Large intestine (tissue), 3 donors: ENCODE measurements around the gene ATG16L2. TPM values are rescaled to one million over a fixed set of nuclear protein-coding genes. Genes with fewer than 3 reads are reported as not detected.
A peak's percentile ranks its signal among the peaks of the same experiment; 100 is the strongest.

Experiments used
- DNase-seq, 2 donors: peaks; one replicate each; pipeline versions ENCODE4 v3.0.0 to v3.0.0-alpha.2; 2013
- H3K27ac ChIP-seq: one replicate; pipeline ENCODE4 v1.5.1; 2013; ENCODE audit warnings: low read length
- H3K27me3 ChIP-seq: 2 replicates; pipeline ENCODE4 v1.6.1; 2013; ENCODE audit warnings: low read length; ENCODE audit not compliant: control insufficient read depth, insufficient read depth
- H3K36me3 ChIP-seq: 2 replicates; pipeline ENCODE4 v1.6.1; 2013; ENCODE audit warnings: low read length; ENCODE audit not compliant: control insufficient read depth, insufficient read depth
- H3K4me1 ChIP-seq: one replicate; pipeline ENCODE4 v1.6.1; 2013; ENCODE audit warnings: low read length; ENCODE audit not compliant: control insufficient read depth, insufficient read depth
- H3K4me3 ChIP-seq: one replicate; pipeline ENCODE4 v1.5.1; 2013; ENCODE audit warnings: low read length
- H3K9me3 ChIP-seq: one replicate; pipeline ENCODE4 v1.6.1; 2013; ENCODE audit warnings: mild to moderate bottlenecking, low read depth, low read length, moderate library complexity; ENCODE audit not compliant: control insufficient read depth
- WGBS: methylation state at CpG from one replicate; pipeline ENCODE4 v1.1.5; 2013; ENCODE audit warnings: low lambda C conversion rate; ENCODE audit not compliant: insufficient coverage; 5-methylcytosine and 5-hydroxymethylcytosine counted together
- polyA plus RNA-seq: library from polyadenylated mRNA; unstranded; fragments of 120-200 nt; gene quantifications from one replicate; pipeline ENCODE4 v1.2.1, GENCODE V29; 2013

Gene ATG16L2
- polyA plus RNA-seq, 1 donor: 47.5 TPM

GRCh38 chr11:72832301-72833082 lies 18.3 kb downstream of the ATG16L2 start:
- H3K4me1 ChIP-seq: peaks cover 10% of the 10 kb centered on the region

GRCh38 chr11:72833083-72833733 lies 19.0 kb downstream of the ATG16L2 start:
- Histone ChIP-seq H3K4me3 (no peak overlapping the region), H3K4me1 (peaks cover 5% of the 10 kb centered on the region), H3K36me3 (peaks cover 47% of the 10 kb centered on the region), H3K27me3 (no peaks in the 10 kb centered on the region), H3K9me3 (no peaks in the 10 kb centered on the region), H3K27ac (no peak overlapping the region)
- no CpG with 5 or more reads among the region's 5 CpGs for WGBS
- no peak for DNase-seq

More at GRCh38 chr11:72832301-72833082, 18.3 kb downstream of the ATG16L2 start:
- peaks cover 43% of the 10 kb centered on the region for H3K36me3 ChIP-seq
- no peak for DNase-seq
- no peak overlapping the region for H3K27ac ChIP-seq
- no peaks in the 10 kb centered on the region for H3K27me3 ChIP-seq
- H3K4me3 ChIP-seq: no peak overlapping the region
- WGBS: 57% methylated on average over 2 of the region's 9 CpGs
- no peaks in the 10 kb centered on the region for H3K9me3 ChIP-seq

GRCh38 chr11:72833811-72834493 lies 19.7 kb downstream of the ATG16L2 start:
- Histone ChIP-seq H3K4me1 (no peaks in the 10 kb centered on the region), H3K36me3 (peaks cover 52% of the 10 kb centered on the region), H3K9me3 (no peaks in the 10 kb centered on the region)

DNA sequence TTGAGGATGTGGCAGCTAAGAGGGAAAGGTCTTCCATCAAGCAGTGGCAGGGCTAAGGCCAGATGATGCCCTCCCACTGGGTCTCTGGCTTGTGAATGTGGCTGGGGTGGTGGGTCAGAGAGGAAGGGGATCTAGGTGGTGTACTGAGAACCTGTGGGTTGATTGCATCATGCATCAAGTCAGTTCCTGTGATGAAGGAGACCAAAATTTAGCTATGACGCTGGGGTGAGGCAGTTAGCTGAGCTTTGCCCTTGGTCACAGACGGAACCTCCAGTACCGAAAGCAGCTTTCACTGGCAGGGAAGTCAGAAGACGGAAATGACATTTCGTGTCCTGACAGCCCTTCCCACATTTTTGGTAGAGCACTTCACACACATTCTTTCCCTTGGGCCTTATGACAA lies 20.7 kb downstream of the ATG16L2 start:
- DNase-seq: no peak
- no peaks in the 10 kb centered on the region for H3K4me1 ChIP-seq
- H3K36me3 ChIP-seq: peaks cover 49% of the 10 kb centered on the region

More at GRCh38 chr11:72833811-72834493, 19.7 kb downstream of the ATG16L2 start:
- H3K27ac ChIP-seq: no peak overlapping the region
- no peaks in the 10 kb centered on the region for H3K27me3 ChIP-seq
- WGBS: 83% methylated on average over 1 of the region's 8 CpGs
- H3K4me3 ChIP-seq: no peak overlapping the region
- DNase-seq: no peak

GRCh38 chr11:72836111-72836510 lies 21.9 kb downstream of the ATG16L2 start:
- H3K36me3 ChIP-seq: peaks cover 49% of the 10 kb centered on the region
- no peaks in the 10 kb centered on the region for H3K27me3 ChIP-seq
- peak in 1 of 2 donors; percentile 32 for DNase-seq
- H3K4me1 ChIP-seq: no peaks in the 10 kb centered on the region
- WGBS: 75% methylated on average over 1 of the region's 4 CpGs
- H3K27ac ChIP-seq: peak overlapping the region; percentile 15
- no peak overlapping the region for H3K4me3 ChIP-seq
- no peaks in the 10 kb centered on the region for H3K9me3 ChIP-seq

More for the DNA sequence above, 20.7 kb downstream of the ATG16L2 start:
- Histone ChIP-seq H3K4me3 (no peak overlapping the region), H3K27me3 (no peaks in the 10 kb centered on the region), H3K27ac (no peak overlapping the region), H3K9me3 (no peaks in the 10 kb centered on the region)
- no CpG with 5 or more reads among the region's 5 CpGs for WGBS

DNA sequence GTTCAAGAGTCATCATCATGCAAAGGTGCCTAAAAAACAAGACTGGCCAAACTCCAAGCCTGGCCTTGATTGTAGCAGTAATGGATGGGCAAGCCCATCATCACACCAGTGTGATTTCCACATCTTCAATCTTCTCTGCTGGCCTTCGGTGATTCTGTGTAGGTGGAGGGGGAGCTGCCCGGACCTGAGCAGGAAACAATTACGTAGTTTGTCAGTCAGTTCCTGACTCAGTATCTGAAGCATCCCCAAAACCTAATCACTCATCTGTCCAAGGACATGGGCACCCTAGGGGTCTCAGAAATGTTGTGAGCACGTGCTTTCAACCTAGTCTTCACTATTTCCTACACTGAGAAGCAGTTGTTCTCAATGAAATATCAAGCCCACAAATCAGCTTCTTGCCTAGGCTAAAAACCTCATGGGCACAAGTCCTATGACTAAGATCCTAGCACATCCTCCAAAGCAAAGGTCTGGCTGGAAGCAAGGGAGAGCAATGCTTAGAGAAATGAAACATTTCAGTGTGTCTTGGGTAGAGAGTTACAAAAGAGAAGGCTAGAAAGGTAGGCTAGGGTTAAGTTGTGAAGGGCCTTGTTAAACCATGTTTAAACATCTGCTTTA lies 24.6 kb downstream of the ATG16L2 start:
- H3K36me3 ChIP-seq: peaks cover 61% of the 10 kb centered on the region
- no peaks in the 10 kb centered on the region for H3K27me3 ChIP-seq
- no CpG with 5 or more reads among the region's 4 CpGs for WGBS
- DNase-seq: no peak
- no peaks in the 10 kb centered on the region for H3K9me3 ChIP-seq
- no peak overlapping the region for H3K4me3 ChIP-seq
- peaks cover 5% of the 10 kb centered on the region for H3K4me1 ChIP-seq
- no peak overlapping the region for H3K27ac ChIP-seq

- DNase-seq: no peak
- WGBS: no CpG with 5 or more reads among the region's 4 CpGs
- H3K27me3 ChIP-seq: no peaks in the 10 kb centered on the region
- no peak overlapping the region for H3K27ac ChIP-seq
- peaks cover 52% of the 10 kb centered on the region for H3K36me3 ChIP-seq
- no peaks in the 10 kb centered on the region for H3K9me3 ChIP-seq
- H3K4me1 ChIP-seq: peaks cover 11% of the 10 kb centered on the region
- no peak overlapping the region for H3K4me3 ChIP-seq
Observed at GRCh38 chr11:72840780-72841179, 26.6 kb downstream of the ATG16L2 start.

DNA sequence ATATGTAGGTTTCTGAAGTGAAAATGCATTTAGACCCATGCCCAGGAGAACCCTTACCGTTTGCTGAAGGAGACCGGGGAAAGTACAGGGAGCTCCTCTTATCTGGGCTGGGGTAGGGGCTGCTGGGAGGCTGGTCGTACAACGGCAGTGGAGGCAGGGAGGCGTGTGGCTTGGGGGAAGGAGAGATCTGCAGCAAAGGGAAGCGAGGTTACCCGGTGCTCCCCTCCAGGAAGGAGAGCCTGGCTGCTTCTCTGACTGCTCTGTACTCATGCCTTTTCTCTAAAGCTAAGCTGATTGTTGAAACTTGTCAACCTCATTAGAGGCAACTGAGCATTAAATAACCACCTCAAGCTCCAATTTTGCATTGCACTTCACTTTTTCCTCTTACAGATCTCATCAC lies 27.2 kb downstream of the ATG16L2 start:
- no peak for DNase-seq
- 100% methylated on average over 1 of the region's 7 CpGs for WGBS
- H3K27ac ChIP-seq: no peak overlapping the region
- H3K36me3 ChIP-seq: peaks cover 47% of the 10 kb centered on the region
- no peak overlapping the region for H3K4me3 ChIP-seq
- H3K27me3 ChIP-seq: no peaks in the 10 kb centered on the region
- H3K9me3 ChIP-seq: no peaks in the 10 kb centered on the region
- H3K4me1 ChIP-seq: peaks cover 11% of the 10 kb centered on the region

DNA sequence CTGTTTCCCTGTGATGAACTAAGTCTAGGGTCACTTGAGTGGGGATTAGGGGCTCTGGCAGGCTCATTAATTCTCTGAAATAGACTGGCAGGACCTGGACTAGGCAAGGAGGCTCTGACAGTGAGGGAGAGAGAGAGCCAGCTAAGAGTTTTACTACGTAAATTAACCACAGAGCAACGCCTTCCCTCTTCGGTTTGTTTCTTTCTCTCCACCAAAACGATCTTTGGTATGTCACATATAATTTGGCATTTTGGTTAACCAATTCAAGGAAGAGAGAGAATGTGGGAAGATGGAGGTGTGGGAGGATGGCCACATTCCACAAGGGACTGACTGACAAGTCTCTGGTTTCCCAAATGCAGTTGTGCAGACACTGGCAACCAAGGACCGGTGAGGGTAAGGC lies 27.9 kb downstream of the ATG16L2 start:
- no peak overlapping the region for H3K4me3 ChIP-seq
- no peaks in the 10 kb centered on the region for H3K27me3 ChIP-seq
- H3K9me3 ChIP-seq: no peaks in the 10 kb centered on the region
- peaks cover 47% of the 10 kb centered on the region for H3K36me3 ChIP-seq
- peaks cover 11% of the 10 kb centered on the region for H3K4me1 ChIP-seq
- no CpG with 5 or more reads among the region's 5 CpGs for WGBS
- H3K27ac ChIP-seq: no peak overlapping the region
- DNase-seq: no peak
